Stimulated activated CD4-positive, alpha-beta T cell treated with anti-CD3 and anti-CD28 coated beads, TNF-alpha, amount 100 ng/mL, for 48 hours (primary cell): Measurements from ENCODE around the gene SYPL1.

ENCODE experiments used
- DNase-seq, 3 donors: peaks; one replicate each; pipeline ENCODE4 v3.0.0-alpha.2; 2020; ENCODE audit warnings: low read depth in 3 of 3

SYPL1 gene

DNA sequence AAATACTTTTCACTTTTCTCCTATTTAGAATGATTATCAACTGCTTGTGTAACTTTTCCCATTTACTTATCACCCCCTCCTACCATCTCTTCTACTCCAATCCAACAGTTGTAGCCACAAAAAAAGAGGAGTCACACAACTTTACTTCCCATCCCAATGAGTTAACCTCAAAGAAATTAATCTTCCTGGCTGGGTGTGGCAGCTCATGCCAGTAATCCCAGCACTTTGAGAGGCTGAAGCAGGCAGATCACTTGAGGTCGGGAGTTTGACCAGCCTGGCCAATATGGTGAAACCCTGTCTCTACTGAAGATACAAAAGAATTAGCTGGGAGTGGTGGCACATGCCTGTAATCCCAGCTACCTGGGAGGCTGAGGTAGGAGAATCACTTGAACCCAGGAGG lies 19.9 kb downstream of the SYPL1 start:
- no peak for DNase-seq

DNA sequence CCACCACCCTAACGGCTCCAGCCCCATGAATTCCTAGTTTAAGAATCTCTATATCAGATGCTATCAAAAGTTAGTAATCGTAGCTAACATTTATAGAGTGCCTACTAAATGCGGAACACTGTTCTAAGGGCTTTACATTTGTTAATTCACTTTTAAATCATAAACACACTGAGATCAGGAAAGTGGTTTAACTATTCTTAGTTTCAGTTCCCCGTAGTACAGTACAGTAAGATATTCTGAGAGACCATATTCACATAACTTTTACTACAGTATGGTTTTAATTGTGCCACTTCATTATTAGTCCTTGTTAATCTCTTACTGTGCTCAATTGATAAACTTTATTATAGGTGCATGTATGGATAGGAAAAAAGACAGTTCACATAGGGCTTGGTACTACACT lies 22.5 kb downstream of the SYPL1 start:
- no peak for DNase-seq

DNA sequence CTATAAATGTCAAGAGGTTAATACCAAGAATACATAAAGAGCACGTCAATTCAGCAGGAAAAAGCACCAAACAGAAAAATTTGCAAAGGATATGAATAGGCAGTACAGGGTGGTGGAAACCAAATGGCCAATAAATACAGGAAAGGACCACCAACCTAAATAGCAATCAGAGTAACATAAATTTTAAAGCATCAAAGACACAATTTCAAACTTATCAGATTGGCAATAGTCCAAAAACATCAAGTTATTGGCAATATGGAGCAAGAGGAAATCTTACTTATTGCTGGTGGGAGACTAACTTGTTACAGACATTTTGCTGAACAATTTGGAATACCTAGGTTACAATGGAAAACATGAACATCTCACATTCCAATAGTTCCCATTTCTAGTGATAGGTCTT lies 24.1 kb downstream of the SYPL1 start:
- no peak for DNase-seq

DNA sequence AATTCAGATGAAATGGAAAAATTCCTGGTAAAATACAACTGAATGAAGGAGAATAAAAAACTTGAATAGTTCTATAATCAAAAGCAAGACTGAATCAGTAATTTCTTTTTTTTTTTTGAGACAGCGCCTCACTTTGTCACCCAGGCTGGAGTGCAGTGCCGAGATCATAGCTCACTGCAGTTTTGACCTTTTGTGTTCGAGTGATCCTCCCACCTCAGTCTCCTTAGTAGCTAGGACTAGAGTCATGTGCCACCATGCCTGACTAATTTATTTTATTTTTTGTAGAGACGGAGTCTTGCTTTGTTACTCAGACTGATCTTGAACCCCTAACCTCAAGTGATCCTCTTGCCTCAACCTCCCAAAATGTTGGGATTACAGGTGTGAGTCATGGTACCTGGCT lies 26.1 kb downstream of the SYPL1 start:
- DNase-seq = no peak

DNA sequence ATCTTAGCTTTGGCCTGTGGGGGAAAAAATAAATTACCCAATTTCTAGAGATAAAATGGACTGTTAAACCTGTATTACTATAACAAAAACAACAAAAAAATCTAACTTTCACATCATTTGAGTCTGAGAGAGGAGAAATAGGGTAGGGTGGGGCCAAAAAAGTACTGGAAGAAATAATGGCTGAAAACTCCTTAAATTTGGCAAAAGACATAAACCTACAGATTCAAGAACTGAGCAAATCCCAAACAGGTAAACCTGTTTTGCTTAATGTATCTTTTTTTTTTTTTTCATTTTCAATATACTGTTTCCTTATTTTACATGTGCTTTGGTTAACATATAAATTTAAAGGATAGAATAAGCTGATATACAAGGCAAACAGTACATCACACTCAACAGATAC lies 27.1 kb downstream of the SYPL1 start:
- DNase-seq = no peak

DNA sequence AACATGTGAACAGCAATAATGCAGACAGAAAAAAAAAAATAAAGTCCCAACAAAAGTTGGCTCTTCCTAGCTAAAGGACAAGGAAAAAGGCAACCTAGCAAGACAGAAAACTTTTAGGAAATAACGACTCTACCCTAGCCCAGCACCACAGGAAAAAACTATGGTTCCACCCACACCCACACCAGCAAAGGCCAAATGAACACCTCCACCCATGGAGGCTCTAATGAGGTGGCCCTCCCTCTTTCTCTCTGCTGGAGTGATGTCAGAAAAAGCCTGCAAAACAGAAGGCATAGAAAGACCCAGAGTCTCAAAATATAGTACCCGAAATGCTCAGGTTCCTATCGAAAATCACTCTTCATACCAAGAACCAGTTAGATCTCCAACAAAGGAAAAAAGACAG lies 28.4 kb downstream of the SYPL1 start:
- no peak for DNase-seq

DNA sequence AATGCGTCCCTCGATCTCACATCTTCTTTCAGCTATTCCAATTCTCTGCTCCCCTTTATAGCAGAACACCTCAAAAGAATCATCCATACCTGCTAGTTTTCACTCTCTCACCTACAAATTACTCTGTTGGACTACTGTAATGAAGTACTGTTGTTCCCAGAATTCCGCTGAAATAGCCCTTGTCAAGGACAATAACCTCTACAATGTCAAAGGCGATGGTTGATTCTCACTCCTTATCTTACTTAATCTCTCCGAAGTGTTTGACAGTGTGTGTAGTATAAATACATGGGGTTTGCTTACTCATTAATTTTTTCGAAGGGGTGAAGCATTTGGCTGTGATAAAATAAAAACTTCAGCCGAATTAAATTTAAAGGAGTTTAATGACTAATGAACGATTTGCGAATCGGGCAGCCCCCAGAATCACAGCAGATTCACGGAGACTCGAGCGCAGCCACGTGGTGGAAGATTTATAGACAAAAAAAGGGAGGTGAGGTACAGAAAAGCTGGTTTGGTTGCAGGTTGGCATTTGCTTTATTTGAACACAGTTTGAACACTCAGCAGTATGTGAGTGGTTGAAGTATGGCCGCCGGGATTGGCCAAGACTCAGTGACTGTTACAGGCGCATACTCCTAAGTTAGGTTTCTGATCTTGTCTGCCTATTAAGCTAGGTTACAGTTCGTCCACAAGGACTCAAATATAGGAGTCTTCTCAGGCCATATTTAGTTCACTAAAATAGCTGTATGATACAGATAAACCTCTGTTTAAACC lies 29.8 kb downstream of the SYPL1 start:
- no peak for DNase-seq

DNA sequence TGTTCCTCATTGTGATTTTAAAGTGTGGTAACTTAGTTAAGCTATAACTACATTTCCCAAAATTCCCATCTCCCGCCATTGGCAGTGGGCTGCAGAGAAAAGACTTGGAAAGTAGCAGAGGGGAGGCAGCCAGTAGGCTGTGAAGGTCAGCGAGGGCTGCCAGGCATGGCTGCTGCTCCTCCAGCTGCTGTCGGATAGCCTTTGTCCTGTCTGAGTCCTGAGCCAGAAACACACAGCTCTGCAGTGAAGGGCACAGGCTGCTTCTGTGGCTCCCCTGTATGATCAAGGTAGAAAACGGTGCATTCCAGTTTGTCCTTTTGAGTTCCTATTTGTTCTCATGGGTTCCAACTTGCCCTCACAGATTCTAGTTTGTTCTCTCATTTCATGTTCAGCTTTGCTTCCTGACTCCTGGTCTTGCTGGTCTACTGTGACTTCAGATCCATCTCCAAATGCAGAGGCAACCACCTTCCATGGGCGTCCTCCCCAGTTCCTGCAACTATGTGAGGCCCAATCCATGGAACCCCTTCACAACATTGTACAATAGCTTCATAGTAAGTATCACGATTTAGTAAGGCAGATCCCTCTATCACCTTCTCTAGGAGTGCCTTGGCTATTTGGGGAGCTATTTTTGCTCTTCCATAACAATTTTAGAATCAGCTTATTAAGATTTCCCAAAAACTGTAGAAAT lies 31.7 kb downstream of the SYPL1 start:
- DNase-seq = no peak

DNA sequence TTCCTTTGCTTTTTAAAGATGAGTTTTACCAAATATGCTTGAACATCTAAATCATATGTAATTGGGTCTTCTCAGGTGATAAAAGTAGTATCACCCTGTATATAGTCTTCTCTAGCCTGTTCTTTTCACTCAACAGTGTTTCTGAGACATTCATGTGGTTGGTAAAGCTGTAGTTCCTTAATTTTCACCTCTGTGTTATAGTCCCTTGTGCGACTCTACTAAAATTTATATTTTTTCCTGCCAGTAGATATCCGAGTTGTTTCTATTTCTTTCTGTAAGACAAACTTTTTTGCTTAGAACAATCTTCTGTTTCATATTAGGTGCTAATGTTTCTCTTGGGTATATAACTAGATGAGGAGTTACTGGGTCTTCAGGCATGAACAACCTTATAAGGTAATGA lies 35.6 kb downstream of the SYPL1 start:
- no peak for DNase-seq

DNA sequence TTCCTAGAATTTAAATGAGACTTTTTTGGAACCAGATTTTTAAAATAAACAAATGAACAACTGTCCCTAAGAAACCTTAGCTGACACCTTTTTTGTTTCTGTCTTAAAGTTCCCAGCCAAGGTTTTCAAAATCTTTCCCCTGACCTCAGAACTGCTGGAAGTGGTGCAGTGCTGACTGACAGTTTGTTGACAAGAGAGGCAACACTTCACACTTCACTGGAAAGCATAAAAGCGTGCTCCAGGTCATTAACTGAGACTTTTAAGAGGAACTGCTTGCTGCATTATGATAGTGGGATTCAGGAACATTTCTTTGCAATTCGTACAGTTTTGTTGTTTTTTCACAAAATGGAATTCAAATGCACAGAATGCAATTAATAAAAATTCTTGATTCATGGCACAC lies 36.2 kb downstream of the SYPL1 start:
- no peak for DNase-seq

DNA sequence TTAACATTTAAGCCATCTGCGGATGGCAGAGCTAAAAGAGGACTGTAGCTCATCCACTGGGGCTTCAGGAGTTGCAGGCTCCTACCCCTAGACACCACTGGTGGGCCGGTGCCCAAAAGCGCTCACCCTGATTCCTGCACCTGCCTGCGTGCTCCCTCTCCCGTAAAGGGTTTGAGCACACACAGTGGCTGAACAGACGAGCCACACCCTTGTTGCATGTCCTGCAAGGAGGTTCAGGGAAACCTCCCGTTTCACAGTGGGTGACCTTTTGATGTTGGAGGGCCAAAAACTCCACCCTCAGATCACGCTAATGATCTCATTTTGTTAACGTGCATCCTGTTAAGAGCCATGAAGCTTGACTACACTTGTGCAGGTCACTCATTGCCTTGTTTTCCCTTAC lies 37.9 kb downstream of the SYPL1 start:
- DNase-seq = no peak

DNA sequence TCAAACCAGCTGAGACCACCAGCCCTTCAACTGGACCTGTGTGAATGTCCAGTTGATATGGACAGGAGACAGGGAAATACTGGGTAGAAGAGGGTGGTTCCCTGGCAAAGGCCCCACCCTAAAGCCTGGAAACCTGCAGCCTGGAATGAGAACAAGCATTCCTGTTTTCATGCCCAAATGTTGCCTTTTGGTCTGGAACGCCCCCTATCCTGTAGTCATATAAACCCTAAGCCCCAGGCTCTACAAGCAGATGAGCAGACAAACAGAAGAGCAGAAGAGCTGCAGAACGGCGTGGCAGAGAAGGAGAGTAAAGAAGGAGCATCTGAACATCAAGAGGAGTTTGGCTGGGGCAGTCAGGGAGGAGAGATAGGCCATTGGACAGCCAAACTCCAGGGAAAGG lies 38.4 kb downstream of the SYPL1 start:
- DNase-seq = no peak

DNA sequence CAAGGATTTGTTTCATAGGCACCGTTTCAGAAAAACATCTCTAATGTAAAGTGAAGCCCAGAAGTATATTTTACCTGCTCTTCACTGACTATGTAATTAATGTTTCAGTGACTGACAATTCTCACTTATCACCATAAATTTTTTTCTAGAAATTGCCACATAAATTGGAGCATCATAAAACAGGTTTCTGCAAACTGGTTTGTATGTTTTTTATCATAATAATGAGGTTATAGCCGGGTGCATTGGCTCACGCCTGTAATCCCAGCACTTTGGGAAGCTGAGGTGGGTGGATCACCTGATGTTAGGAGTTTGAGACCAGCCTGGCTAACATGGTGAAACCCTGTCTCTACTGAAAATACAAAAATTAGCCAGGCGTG lies 39.4 kb downstream of the SYPL1 start:
- no peak for DNase-seq

DNA sequence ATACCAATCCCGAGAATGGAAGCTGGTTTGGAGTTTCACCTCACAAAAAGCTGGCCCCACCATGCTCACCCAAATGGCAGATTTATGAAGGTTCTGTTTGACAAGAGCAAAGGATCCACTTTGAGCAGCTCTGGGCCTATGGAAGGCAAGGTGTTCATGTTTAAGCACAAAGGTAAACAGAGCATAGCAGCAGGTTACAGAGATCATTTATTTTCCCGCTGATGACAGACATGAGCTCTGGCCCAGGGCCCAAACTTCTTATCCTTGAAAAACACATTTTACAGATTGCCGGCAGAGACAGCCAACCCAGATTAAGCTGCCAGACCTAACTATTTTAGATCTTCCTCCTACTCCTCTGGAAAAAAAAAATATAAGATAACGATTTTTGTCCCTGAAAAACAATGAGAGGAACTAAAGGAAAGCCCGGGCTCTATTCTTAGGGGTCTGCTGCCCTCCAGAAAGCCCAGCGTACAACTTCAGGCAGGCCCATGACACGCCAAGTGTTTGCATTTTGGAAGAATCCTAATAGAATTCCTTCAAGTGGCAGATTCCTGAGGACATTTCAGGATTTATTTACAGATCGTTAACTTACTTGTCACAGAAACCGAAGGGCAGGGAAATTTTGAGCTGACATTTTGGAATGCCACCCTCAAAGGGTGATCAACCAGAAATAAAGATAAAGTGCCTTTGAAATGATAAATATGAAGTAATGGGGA lies 40.0 kb downstream of the SYPL1 start:
- DNase-seq = no peak

DNA sequence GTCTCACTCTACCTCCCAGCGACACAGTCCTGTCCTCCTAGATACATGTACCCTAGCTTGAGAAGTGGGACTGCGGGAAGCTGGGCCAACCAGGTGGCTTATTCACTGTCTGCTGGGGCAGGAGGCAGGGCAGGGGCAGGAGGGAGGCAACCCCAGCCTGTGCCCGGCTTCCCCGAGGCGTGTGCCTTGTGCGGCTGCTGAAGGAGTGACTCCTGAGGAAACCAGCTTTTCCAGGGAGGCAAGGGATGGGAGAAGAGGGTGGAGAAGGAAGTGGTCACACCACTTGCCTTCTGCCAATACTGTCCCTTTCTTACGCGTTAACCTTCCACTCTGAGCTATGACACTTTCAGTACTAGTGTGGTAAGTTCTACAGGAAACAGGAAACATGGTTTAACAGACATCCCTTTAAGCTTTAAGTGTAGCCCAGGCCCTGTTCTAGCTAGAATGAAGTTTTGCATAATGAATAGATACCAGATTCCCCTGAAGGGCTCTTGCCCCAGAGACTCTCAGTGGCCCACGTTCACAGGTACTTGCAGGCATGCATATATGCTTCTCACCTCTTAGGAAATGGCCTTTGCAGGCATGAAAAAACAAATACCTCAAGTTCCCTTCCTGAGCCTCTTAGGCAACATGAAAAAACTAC lies 40.6 kb downstream of the SYPL1 start:
- DNase-seq = peak in 1 of 3 donors; percentile 24

DNA sequence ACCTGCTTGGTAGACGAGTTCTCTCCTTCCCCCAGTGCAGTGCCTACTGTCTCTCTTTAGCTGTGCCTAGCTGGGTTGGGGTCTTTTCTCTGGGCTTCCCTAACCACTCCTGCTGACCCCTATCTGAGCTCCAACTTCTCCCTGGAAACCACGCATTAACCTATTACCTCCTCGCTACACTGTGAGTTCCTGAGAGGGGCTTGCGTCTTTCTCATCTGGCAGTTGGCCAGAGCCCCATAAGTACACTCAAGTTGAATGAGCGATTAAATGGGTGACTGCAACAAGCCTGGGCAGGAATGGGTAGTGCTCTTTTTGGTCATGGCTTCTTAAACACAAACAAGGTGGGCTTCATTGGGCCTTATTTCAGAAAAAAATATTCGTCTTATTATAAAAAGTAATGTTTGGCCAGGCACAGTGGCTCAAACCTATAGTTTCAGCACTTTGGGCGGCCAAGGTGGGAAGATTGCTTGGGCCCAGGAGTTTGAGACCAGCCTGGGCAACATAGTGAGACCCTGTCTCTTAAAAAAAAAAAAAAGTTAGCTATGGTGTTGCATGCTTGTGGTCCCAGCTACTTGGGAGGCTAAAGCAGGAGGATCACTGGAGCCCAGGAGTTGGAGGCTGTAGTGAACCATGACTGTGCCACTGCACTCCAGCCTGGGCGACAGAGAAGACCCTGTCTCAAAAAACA lies 41.4 kb downstream of the SYPL1 start:
- no peak for DNase-seq

DNA sequence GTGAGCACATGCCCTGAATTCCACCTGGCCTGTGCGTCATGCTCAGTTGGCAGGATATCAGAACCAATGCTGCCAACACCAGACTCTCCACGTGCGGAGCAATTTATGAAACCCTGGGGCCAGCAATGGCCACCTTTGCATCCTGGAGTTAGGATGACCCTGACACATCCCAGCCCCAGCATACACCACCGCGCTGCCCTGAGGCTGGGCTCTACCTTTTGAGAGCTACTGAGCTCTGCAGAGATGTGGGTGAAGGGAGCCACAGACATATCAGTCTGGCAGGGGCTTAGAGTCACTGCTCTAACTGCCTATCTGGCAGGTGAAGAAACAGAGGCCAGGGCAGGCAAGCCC lies 41.9 kb downstream of the SYPL1 start:
- DNase-seq = no peak

DNA sequence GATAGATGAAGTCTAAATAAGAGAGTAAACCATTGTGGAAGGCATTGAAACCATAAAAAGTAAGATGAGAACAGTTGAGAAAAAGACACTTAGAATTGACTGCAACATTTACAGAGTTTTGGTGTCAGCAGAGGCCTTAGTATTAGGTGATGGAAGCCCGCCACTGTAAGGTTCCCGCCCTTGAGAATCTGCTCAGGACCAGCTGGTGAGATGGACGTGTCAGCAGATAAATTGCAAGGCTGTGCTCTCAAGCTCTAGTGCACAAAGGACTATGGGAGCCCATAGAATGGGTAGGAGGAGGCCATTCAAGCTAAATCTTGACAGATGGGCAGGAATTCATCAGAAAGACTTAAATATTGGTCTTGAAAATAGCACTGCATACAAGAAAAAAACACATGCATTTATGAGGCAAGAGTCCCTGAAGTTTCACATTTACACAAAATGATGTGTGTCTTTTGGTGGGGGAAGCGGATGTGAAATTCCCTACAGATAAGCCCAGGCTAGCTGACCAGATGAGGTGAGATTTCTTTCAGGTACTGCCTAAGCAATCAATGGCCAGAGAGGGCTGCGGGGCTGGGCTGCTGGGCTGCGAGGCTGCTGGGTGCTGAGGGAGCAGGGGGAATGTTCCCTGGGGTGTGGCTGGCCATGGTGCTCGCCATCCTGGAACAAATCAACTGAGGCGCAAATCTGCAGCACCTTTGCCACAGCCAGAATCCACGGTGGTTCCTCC lies 42.5 kb downstream of the SYPL1 start:
- no peak for DNase-seq

DNA sequence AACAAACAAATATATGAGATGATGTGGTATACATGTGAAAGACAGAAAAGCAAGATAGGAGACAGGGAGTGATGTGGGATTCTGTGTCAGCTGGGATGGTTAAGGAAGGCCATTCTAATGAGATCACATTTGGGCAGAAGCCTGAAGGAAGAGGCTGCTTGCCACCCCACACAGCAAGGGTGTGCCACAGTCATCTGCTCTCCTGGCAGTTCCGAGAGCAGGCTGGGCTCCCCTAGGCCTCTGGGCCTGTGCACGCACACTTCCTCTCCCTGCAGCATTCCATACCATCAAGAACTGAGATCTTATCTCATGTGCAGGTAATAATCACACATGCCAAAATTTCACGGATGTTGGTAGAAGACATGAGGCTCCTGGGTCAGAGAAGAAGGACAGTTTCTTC lies 43.1 kb downstream of the SYPL1 start:
- DNase-seq = no peak

DNA sequence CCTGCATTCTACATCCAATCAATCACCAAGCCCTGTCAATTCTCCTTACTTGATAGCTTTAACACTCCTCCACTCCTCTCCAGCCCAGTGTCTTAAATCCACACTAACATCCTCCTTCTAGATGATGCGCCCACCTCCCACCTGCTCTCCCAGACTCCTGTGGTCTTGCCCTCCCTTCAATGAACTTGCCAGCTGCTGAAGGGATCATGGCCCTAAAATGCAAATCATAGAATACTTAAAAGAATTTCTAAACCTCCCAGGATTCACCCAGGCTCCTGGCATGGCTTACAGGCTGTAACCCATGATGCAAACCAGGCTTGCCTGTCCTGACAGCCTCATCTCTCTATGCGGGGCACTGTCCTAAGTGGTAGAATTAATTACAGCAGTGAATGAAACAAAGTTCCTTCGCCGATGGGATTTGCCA lies 43.6 kb downstream of the SYPL1 start:
- DNase-seq = no peak

DNA sequence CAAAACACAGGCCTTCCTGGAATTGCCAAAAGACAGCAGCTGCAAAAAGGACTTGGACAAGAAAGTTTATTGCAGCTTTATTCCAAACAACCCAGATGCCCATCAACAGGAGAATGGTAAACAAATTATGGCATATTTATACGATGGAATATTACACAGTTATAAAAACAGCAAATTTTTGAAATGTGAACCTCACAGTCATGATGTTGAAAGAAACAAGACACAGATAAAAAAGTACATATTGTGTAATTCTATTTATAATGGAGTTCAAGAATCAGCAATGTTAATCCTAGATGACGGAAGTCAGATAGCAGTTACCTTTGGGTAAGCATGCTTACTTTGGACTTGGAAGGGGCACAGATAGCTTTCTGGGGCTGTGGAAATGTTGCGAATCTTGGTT lies 44.4 kb downstream of the SYPL1 start:
- no peak for DNase-seq
